HepG2 (cell line): Measurements from ENCODE around the gene ZNF747. TPM values are rescaled to one million over a fixed set of nuclear protein-coding genes. Genes with fewer than 3 reads are reported as not detected.

ENCODE experiments used
- CCDC6 ChIP-seq: sonication (generic); formaldehyde crosslinking; IDR thresholded peaks from 2 replicates; pipeline ENCODE4 v1.8.1; 2022; ENCODE audit warnings: mild to moderate bottlenecking, missing genetic modification reagents, moderate library complexity
- CEBPG ChIP-seq: IDR thresholded peaks from 2 replicates; pipeline ENCODE4 v1.6.1; 2016
- CENPT ChIP-seq: sonication (generic); formaldehyde crosslinking; IDR thresholded peaks from 2 replicates; pipeline ENCODE4 v1.8.0; 2022; ENCODE audit warnings: low read depth, mild to moderate bottlenecking, moderate library complexity, missing genetic modification reagents
- DPF2 ChIP-seq: sonication (generic); formaldehyde crosslinking; IDR thresholded peaks from 2 replicates; pipeline ENCODE4 v1.4.0; 2020; ENCODE audit warnings: mild to moderate bottlenecking, low read depth, missing genetic modification reagents, borderline replicate concordance
- ETV6 ChIP-seq: sonication (generic); formaldehyde crosslinking; conservative IDR thresholded peaks from 2 replicates; pipeline ENCODE4 v1.4.0; 2020; ENCODE audit warnings: missing genetic modification reagents
- KLF12 ChIP-seq: sonication (generic); formaldehyde crosslinking; IDR thresholded peaks from 2 replicates; pipeline ENCODE4 v1.4.0; 2020; ENCODE audit warnings: missing genetic modification reagents, borderline replicate concordance
- MEIS2 ChIP-seq: sonication (generic); formaldehyde crosslinking; IDR thresholded peaks from 2 replicates; pipeline ENCODE4 v1.9.0; 2021; ENCODE audit warnings: mild to moderate bottlenecking, missing genetic modification reagents
- PHF8 ChIP-seq: sonication (generic); formaldehyde crosslinking; IDR thresholded peaks from 2 replicates; pipeline ENCODE4 v1.5.0; 2020; ENCODE audit warnings: missing genetic modification reagents
- PRPF4 ChIP-seq: fragments of 200-400 bp; formaldehyde crosslinking; IDR thresholded peaks from 2 replicates; pipeline ENCODE4 v1.6.1; 2016; ENCODE audit warnings: low read length, low read depth; ENCODE audit not compliant: poor library complexity, severe bottlenecking
- PTBP1 ChIP-seq: fragments of 200-400 bp; formaldehyde crosslinking; IDR thresholded peaks from 2 replicates; pipeline ENCODE4 v1.6.1; 2018; ENCODE audit warnings: low read length, low read depth; ENCODE audit not compliant: poor library complexity, severe bottlenecking
- RCOR2 ChIP-seq: IDR thresholded peaks from 2 replicates; pipeline ENCODE4 v1.6.1; 2016; ENCODE audit warnings: missing biosample characterization, missing genetic modification reagents
- ZNF12 ChIP-seq: sonication (generic); formaldehyde crosslinking; IDR thresholded peaks from 2 replicates; pipeline ENCODE4 v1.5.0; 2020; ENCODE audit warnings: missing genetic modification reagents
- ZNF224 ChIP-seq: sonication (generic); formaldehyde crosslinking; IDR thresholded peaks from 2 replicates; pipeline ENCODE4 v1.5.0; 2020; ENCODE audit warnings: mild to moderate bottlenecking, missing genetic modification reagents
- ZNF460 ChIP-seq: sonication (generic); formaldehyde crosslinking; IDR thresholded peaks from 2 replicates; pipeline ENCODE4 v1.5.1; 2020; ENCODE audit warnings: missing genetic modification reagents, mild to moderate bottlenecking, borderline replicate concordance
- ZSCAN30 ChIP-seq: sonication (generic); formaldehyde crosslinking; IDR thresholded peaks from 2 replicates; pipeline ENCODE4 v1.5.0; 2020; ENCODE audit warnings: mild to moderate bottlenecking, missing genetic modification reagents
- polyA plus RNA-seq, 8 experiments: library from polyadenylated mRNA; depleted of rRNA in 3 of 8; stranded (reverse) in 7 of 8; unstranded in 1 of 8; fragments of >200 nt; fragmentation: Illumina TruSeq in 4 of 8; extraction: Trizol in 4 of 8; gene quantifications; 2 replicates each; pipeline versions ENCODE4 v1.2.1 to v1.2.3, GENCODE V29; 2011 to 2016; ENCODE audit warnings: low read depth in 4 of 8, missing spikeins in 1 of 8, mixed read lengths in 1 of 8; ENCODE audit not compliant: insufficient read depth in 1 of 8
- total RNA-seq, 5 experiments: library from RNA; depleted of rRNA; stranded (reverse); fragments of >200 nt; fragmentation: Illumina TruSeq; extraction: Trizol; gene quantifications; 2 replicates each; pipeline ENCODE4 v1.2.3, GENCODE V29; 2016; ENCODE audit warnings: low read depth in 1 of 5
- TF ChIP-seq, protein P1 (sequence below): sonication (generic); formaldehyde crosslinking; IDR thresholded peaks from 2 replicates; pipeline ENCODE4 v1.4.0; 2020; ENCODE audit warnings: mild to moderate bottlenecking, missing genetic modification reagents
- TF ChIP-seq, protein P2 (sequence below): sonication (generic); formaldehyde crosslinking; IDR thresholded peaks from 2 replicates; pipeline ENCODE4 v1.9.0; 2021; ENCODE audit warnings: missing genetic modification reagents, mild to moderate bottlenecking, borderline replicate concordance
- TF ChIP-seq, protein P3 (sequence below): sonication (generic); formaldehyde crosslinking; IDR thresholded peaks from 2 replicates; pipeline ENCODE4 v1.5.1; 2020; ENCODE audit warnings: mild to moderate bottlenecking, missing genetic modification reagents, borderline replicate concordance
- TF ChIP-seq, protein P4 (sequence below): sonication (generic); formaldehyde crosslinking; IDR thresholded peaks from 2 replicates; pipeline ENCODE4 v1.4.0; 2020; ENCODE audit warnings: missing genetic modification reagents

The ZNF747 gene
- total and polyA plus RNA-seq, 2 of the 13 experiments (the other 11 are each of a cell fraction or from before 2014, with no cell fraction given) = 7.2 to 10.2 TPM

DNA sequence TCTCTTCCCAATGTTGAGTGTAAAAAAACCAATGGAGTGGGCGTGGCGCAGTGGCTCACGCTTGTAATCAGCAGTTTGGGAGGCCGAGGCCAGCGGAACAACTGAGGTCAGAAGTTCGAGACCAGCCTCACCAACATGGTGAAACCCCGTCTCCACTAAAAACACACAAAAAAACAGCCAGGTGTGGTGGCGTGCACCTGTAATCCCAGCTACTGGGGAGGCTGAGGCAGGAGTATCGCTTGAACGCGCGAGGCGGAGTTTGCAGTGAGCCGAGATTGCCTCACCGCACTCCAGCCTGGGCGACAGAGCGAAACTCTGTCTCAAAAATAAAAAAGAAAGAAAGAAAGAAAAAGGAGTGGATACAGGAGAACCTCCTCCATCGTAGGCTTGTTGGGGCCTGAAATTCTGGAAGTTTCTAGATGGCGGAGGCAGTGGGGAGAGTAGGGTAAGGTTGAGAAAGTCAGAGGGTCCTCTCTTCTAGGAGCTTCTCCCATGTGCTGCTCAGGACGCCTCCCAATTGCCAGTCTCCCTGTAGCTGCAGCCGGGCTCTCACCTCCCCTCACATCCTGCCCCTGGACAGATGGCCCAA lies 24.2 kb upstream of the ZNF747 start (continued):
- TF ChIP-seq, protein P1, sequence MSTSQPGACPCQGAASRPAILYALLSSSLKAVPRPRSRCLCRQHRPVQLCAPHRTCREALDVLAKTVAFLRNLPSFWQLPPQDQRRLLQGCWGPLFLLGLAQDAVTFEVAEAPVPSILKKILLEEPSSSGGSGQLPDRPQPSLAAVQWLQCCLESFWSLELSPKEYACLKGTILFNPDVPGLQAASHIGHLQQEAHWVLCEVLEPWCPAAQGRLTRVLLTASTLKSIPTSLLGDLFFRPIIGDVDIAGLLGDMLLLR (CRISPR knock-in tag) = no peak
- TF ChIP-seq ZNF12 (CRISPR knock-in tag) (no peak), ETV6 (CRISPR knock-in tag) (no peak; the same call in 1 of the 2 replicates), RCOR2 (CRISPR knock-in tag) (peak; percentile 73), PHF8 (no peak), ZNF224 (CRISPR knock-in tag) (no peak), CEBPG (CRISPR knock-in tag) (no peak), CENPT (CRISPR knock-in tag) (no peak), PTBP1 (no peak), CCDC6 (peak; percentile 13; the same call in 1 of the 2 replicates), ZSCAN30 (CRISPR knock-in tag) (peak; percentile 35; the same call in 1 of the 2 replicates), MEIS2 (CRISPR knock-in tag) (no peak), ZNF460 (CRISPR knock-in tag) (peak; percentile 87; the same call in 1 of the 2 replicates), PRPF4 (peak; percentile 58), DPF2 (0 out of 2 replicates have a peak, but pooled peaks have one; percentile 31), KLF12 (CRISPR knock-in tag) (no peak; the same call in 1 of the 2 replicates)
- TF ChIP-seq, protein P2, sequence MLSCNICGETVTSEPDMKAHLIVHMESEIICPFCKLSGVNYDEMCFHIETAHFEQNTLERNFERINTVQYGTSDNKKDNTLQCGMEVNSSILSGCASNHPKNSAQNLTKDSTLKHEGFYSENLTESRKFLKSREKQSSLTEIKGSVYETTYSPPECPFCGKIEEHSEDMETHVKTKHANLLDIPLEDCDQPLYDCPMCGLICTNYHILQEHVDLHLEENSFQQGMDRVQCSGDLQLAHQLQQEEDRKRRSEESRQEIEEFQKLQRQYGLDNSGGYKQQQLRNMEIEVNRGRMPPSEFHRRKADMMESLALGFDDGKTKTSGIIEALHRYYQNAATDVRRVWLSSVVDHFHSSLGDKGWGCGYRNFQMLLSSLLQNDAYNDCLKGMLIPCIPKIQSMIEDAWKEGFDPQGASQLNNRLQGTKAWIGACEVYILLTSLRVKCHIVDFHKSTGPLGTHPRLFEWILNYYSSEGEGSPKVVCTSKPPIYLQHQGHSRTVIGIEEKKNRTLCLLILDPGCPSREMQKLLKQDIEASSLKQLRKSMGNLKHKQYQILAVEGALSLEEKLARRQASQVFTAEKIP (CRISPR knock-in tag) = no peak
- TF ChIP-seq, protein P3, sequence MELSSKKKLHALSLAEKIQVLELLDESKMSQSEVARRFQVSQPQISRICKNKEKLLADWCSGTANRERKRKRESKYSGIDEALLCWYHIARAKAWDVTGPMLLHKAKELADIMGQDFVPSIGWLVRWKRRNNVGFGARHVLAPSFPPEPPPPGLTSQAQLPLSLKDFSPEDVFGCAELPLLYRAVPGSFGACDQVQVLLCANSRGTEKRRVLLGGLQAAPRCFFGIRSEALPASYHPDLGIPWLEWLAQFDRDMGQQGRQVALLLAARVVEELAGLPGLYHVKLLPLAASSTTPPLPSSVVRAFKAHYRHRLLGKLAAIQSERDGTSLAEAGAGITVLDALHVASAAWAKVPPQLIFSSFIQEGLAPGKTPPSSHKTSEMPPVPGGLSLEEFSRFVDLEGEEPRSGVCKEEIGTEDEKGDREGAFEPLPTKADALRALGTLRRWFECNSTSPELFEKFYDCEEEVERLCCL (CRISPR knock-in tag) = peak; percentile 68; the same call in 1 of the 2 replicates
- TF ChIP-seq, protein P4, sequence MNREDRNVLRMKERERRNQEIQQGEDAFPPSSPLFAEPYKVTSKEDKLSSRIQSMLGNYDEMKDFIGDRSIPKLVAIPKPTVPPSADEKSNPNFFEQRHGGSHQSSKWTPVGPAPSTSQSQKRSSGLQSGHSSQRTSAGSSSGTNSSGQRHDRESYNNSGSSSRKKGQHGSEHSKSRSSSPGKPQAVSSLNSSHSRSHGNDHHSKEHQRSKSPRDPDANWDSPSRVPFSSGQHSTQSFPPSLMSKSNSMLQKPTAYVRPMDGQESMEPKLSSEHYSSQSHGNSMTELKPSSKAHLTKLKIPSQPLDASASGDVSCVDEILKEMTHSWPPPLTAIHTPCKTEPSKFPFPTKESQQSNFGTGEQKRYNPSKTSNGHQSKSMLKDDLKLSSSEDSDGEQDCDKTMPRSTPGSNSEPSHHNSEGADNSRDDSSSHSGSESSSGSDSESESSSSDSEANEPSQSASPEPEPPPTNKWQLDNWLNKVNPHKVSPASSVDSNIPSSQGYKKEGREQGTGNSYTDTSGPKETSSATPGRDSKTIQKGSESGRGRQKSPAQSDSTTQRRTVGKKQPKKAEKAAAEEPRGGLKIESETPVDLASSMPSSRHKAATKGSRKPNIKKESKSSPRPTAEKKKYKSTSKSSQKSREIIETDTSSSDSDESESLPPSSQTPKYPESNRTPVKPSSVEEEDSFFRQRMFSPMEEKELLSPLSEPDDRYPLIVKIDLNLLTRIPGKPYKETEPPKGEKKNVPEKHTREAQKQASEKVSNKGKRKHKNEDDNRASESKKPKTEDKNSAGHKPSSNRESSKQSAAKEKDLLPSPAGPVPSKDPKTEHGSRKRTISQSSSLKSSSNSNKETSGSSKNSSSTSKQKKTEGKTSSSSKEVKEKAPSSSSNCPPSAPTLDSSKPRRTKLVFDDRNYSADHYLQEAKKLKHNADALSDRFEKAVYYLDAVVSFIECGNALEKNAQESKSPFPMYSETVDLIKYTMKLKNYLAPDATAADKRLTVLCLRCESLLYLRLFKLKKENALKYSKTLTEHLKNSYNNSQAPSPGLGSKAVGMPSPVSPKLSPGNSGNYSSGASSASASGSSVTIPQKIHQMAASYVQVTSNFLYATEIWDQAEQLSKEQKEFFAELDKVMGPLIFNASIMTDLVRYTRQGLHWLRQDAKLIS (CRISPR knock-in tag) = no peak
